Stimulated activated CD8-positive, alpha-beta memory T cell treated with anti-CD3 and anti-CD28 coated beads, Interleukin-15, amount 100 ng/mL, for 24 hours (primary cell): Measurements from ENCODE around the gene CD68.
"Not testable (repeated sequence)": the region's sequence is repeated elsewhere in the genome, so short reads cannot be mapped to it uniquely, and the experiment has no call there.

Experiments
- DNase-seq: peaks from one replicate; pipeline ENCODE4 v3.0.0-alpha.2; 2020; ENCODE audit warnings: low read depth

Gene CD68

GRCh38 chr17:7580604-7581575 is 1.5 kb downstream of the CD68 start:
- no peak for DNase-seq

GRCh38 chr17:7582396-7583252 is 3.2 kb downstream of the CD68 start:
- no peak for DNase-seq

- DNase-seq, result peak; percentile 84
Observed at GRCh38 chr17:7583253-7584109, 4.0 kb downstream of the CD68 start, which contains the start of gene MPDU1. MPDU1 (plus strand) TSS chr17:7583852; CDS start chr17:7583863, 11 bp downstream.

GRCh38 chr17:7586673-7587419 is 7.4 kb downstream of the CD68 start:
- no peak for DNase-seq

GRCh38 chr17:7587420-7588151 is 8.1 kb downstream of the CD68 start:
- no peak for DNase-seq

- DNase-seq, result no peak
Observed at GRCh38 chr17:7588553-7589203, 9.2 kb downstream of the CD68 start.

- DNase-seq, result no peak
Observed at GRCh38 chr17:7589204-7589868, 9.9 kb downstream of the CD68 start.

GRCh38 chr17:7589891-7590691 is 10.7 kb downstream of the CD68 start, which contains the start of gene SOX15:
SOX15 (minus strand) TSS chr17:7590094; CDS start chr17:7589676, 418 bp downstream.
- DNase-seq, result no peak

GRCh38 chr17:7590743-7591142 is 11.3 kb downstream of the CD68 start:
- DNase-seq, result no peak

- DNase-seq, result no peak
Observed at GRCh38 chr17:7591596-7591995, 12.2 kb downstream of the CD68 start.

- no peak for DNase-seq
Observed at GRCh38 chr17:7592422-7593021, 13.1 kb downstream of the CD68 start.

GRCh38 chr17:7593296-7593695 is 13.9 kb downstream of the CD68 start:
- DNase-seq, result no peak

- DNase-seq, result not testable (repeated sequence)
Observed at GRCh38 chr17:7597561-7597960, 18.1 kb downstream of the CD68 start.

GRCh38 chr17:7606280-7606679 is 26.8 kb downstream of the CD68 start:
- no peak for DNase-seq

- no peak for DNase-seq
Observed at GRCh38 chr17:7610641-7611040, 31.2 kb downstream of the CD68 start.

- no peak for DNase-seq
Observed at GRCh38 chr17:7611635-7612293, 32.3 kb downstream of the CD68 start.

- no peak for DNase-seq
Observed at GRCh38 chr17:7612294-7612640, 32.8 kb downstream of the CD68 start.
